ENCODE data around the gene SKAP2. TPM values are rescaled to one million over a fixed set of nuclear protein-coding genes. Genes with fewer than 3 reads are reported as not detected.

The SKAP2 gene
- total RNA-seq, 1 experiment from 2014 or later, result 30.7 TPM

DNA sequence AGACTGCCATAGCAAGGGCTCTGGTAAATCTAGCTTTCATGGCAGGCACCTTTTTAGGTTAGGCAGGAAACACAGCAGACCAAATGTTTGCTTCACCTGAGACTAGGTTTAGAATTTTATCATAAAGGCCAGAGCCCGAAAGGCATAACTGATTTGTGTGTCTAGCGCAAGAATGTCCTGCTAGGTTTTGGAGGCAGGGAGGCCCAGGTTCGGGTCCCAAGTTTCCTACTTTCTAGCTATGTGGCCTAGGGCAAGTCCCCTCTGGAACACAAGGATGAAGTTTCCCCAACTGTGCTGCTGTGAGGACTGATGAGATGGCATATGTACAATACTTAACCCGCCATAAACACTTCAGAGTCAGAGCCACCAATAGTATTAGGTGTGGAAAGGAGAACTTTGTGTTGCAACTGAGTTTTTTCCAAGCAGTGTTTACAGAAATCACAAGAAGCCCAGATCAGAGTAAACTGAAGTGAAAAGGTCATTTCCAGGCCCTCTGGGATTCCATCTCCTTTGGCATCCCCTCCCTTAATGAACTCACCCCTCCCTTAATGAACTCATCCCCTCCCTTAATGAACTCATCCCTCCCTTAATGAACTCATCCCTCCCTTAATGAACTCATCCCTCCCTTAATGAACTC, 244.9 kb downstream of the SKAP2 start:
- no peak overlapping the region for H3K9ac ChIP-seq (ENCODE audit: low read length)
- no peak for TF ChIP-seq POLR2AphosphoS5 (IDR thresholded peaks at IDR 0.05; ENCODE audit: low read depth, low read length)
- no peak for TF ChIP-seq ZFX (IDR thresholded peaks at IDR 0.05)
- intact Hi-C loops (cut with micrococcal nuclease), result no loop called here
- peaks cover 14 to 25% of the 10 kb centered on the region in 2 experiments; a peak in 3 of 4 replicates for H3K4me1 ChIP-seq (ENCODE audit: control insufficient read depth in 1 of 2, insufficient read depth in 2 of 2, low read length in 2 of 2)
- CTCF ChIA-PET, result interaction anchor here (0.9 kb wide), 1 partner anchor 49 kb away, joined by 3 read pairs; no protein-coding TSS in a partner anchor
- no peak overlapping the region for H3K27ac ChIP-seq (ENCODE audit: low read depth, low read length)
- ATAC-seq, result no peak
- H2AFZ ChIP-seq (ENCODE audit: low read depth, low read length, poor library complexity, severe bottlenecking), result no peak overlapping the region
- no peak for DNase-seq (ENCODE audit: low read depth, low spot score)
- peak overlapping the region; percentile 72; the same call in 1 of the 2 replicates for H3K4me2 ChIP-seq (ENCODE audit: low read length)
- RAD21 ChIA-PET (ENCODE audit: low non-redundant PET in 1 of 2, low total read pairs in 2 of 2, uncharacterized antibody in 2 of 2, unreplicated experiment in 2 of 2), result no interaction called here
- H3K9me3 ChIP-seq (ENCODE audit: control insufficient read depth in 1 of 2, insufficient read depth in 1 of 2, low read depth in 1 of 2, low read length in 2 of 2), result no peaks in the 10 kb centered on the region
- H3K36me3 ChIP-seq (ENCODE audit: control insufficient read depth in 1 of 2, insufficient read depth in 2 of 2, low read length in 2 of 2), result no peaks in the 10 kb centered on the region
- H3K79me2 ChIP-seq (ENCODE audit: insufficient read depth, low read length), result no peaks in the 10 kb centered on the region
- POLR2A ChIA-PET, result no interaction called here
- BruUV-seq (replicated peaks), result no TSS peak
- no peaks in the 10 kb centered on the region for H4K20me1 ChIP-seq (ENCODE audit: insufficient read depth)
- no peaks in the 10 kb centered on the region for H3K9me2 ChIP-seq (ENCODE audit: insufficient read depth)
- no peak overlapping the region for H3K4me3 ChIP-seq (replicated peaks in 1 of 2; ENCODE audit: low read depth in 1 of 2, low read length in 2 of 2)
- H3K27me3 ChIP-seq (ENCODE audit: insufficient read depth, low read length), result no peaks in the 10 kb centered on the region

DNA sequence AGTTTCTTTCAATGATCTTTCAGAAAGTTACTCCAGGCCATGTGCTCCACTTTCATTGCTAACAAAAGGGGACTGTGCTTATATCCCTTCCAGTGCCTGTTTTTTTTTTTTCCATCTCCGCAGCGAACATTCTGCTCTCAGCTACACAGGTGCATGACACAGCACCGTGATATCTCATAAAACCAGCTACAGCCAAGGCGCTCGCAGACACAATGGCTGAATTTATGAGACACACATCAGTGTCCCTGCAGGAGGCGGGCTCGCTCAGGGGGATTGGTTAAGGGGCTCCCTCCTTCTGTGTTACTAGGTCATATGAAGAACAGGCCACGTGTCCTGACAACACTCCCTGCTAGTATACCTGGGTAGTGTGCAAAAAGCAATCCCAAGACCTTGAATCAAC, 245.5 kb downstream of the SKAP2 start:
- Histone ChIP-seq H3K79me2 (ENCODE audit: insufficient read depth, low read length) (no peaks in the 10 kb centered on the region), H3K27me3 (ENCODE audit: insufficient read depth, low read length) (no peaks in the 10 kb centered on the region), H3K36me3 (ENCODE audit: control insufficient read depth in 1 of 2, insufficient read depth in 2 of 2, low read length in 2 of 2) (no peaks in the 10 kb centered on the region), H3K27ac (ENCODE audit: low read depth, low read length) (no peak overlapping the region), H3K4me3 (replicated peaks in 1 of 2; ENCODE audit: low read depth in 1 of 2, low read length in 2 of 2) (no peak overlapping the region), H4K20me1 (ENCODE audit: insufficient read depth) (no peaks in the 10 kb centered on the region), H3K4me1 (ENCODE audit: control insufficient read depth in 1 of 2, insufficient read depth in 2 of 2, low read length in 2 of 2) (peaks cover 14 to 25% of the 10 kb centered on the region in 2 experiments; a peak in 3 of 4 replicates), H3K4me2 (ENCODE audit: low read length) (no peak overlapping the region), H2AFZ (ENCODE audit: low read depth, low read length, poor library complexity, severe bottlenecking) (no peak overlapping the region), H3K9me3 (ENCODE audit: control insufficient read depth in 1 of 2, insufficient read depth in 1 of 2, low read depth in 1 of 2, low read length in 2 of 2) (no peaks in the 10 kb centered on the region), H3K9ac (ENCODE audit: low read length) (no peak overlapping the region), H3K9me2 (ENCODE audit: insufficient read depth) (no peaks in the 10 kb centered on the region)
- intact Hi-C loops (cut with micrococcal nuclease), result no loop called here
- POLR2A ChIA-PET, result no interaction called here
- BruUV-seq (replicated peaks), result no TSS peak
- ATAC-seq (no peak), DNase-seq (ENCODE audit: low read depth, low spot score) (no peak)
- CTCF ChIA-PET, result no interaction called here
- RAD21 ChIA-PET (ENCODE audit: low non-redundant PET in 1 of 2, low total read pairs in 2 of 2, uncharacterized antibody in 2 of 2, unreplicated experiment in 2 of 2), result no interaction called here
- TF ChIP-seq JUND (IDR thresholded peaks at IDR 0.05) (no peak), EGR1 (IDR thresholded peaks at IDR 0.05; ENCODE audit: low read depth) (no peak), SRF (IDR thresholded peaks at IDR 0.05; ENCODE audit: low read depth) (no peak), RAD21 (IDR thresholded peaks at IDR 0.05; ENCODE audit: low read depth) (no peak), POLR2AphosphoS5 (IDR thresholded peaks at IDR 0.05; ENCODE audit: low read depth, low read length) (no peak), ZFX (IDR thresholded peaks at IDR 0.05) (no peak), ATF3 (IDR thresholded peaks at IDR 0.05) (no peak), FOSL1 (IDR thresholded peaks at IDR 0.05; ENCODE audit: low read depth) (no peak), EZH2 (IDR thresholded peaks at IDR 0.05) (no peak), TCF7L2 (IDR thresholded peaks at IDR 0.05; ENCODE audit: borderline replicate concordance, extremely low read depth, insufficient read depth, insufficient read length) (no peak), CEBPB (IDR thresholded peaks at IDR 0.05; ENCODE audit: low read depth) (no peak), EZH2phosphoT487 (IDR thresholded peaks at IDR 0.05; ENCODE audit: borderline replicate concordance) (no peak), YY1 (IDR thresholded peaks at IDR 0.05; ENCODE audit: extremely low read depth, insufficient replicate concordance, low read depth, low read length) (no peak), ZNF274 (IDR thresholded peaks at IDR 0.05; ENCODE audit: low read depth, low read length) (no peak), ZBTB33 (IDR thresholded peaks at IDR 0.05; ENCODE audit: extremely low read depth, insufficient replicate concordance, low read length) (no peak)
- TF ChIP-seq, protein P1, sequence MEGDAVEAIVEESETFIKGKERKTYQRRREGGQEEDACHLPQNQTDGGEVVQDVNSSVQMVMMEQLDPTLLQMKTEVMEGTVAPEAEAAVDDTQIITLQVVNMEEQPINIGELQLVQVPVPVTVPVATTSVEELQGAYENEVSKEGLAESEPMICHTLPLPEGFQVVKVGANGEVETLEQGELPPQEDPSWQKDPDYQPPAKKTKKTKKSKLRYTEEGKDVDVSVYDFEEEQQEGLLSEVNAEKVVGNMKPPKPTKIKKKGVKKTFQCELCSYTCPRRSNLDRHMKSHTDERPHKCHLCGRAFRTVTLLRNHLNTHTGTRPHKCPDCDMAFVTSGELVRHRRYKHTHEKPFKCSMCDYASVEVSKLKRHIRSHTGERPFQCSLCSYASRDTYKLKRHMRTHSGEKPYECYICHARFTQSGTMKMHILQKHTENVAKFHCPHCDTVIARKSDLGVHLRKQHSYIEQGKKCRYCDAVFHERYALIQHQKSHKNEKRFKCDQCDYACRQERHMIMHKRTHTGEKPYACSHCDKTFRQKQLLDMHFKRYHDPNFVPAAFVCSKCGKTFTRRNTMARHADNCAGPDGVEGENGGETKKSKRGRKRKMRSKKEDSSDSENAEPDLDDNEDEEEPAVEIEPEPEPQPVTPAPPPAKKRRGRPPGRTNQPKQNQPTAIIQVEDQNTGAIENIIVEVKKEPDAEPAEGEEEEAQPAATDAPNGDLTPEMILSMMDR (IDR thresholded peaks at IDR 0.05 in 2 of 3, conservative IDR thresholded peaks at IDR 0.05 in 1 of 3; ENCODE audit: borderline replicate concordance in 1 of 3, insufficient read depth in 1 of 3, low read depth in 2 of 3, low read length in 2 of 3), result no peak
- TF ChIP-seq, protein P2, sequence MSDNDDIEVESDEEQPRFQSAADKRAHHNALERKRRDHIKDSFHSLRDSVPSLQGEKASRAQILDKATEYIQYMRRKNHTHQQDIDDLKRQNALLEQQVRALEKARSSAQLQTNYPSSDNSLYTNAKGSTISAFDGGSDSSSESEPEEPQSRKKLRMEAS (IDR thresholded peaks at IDR 0.05), result no peak
